Activated T-helper 9 cell treated with anti-CD3 and anti-CD28 coated beads, Interleukin-2, amount 50 U/mL, for 16 hours (primary cell): ENCODE results near the gene PRRT3.
"Not testable (repeated sequence)": the region's sequence is repeated elsewhere in the genome, so short reads cannot be mapped to it uniquely, and the experiment has no call there.

Experiments used
- DNase-seq: peaks from one replicate; pipeline ENCODE4 v3.0.0-alpha.2; 2020; ENCODE audit warnings: low read depth

PRRT3 gene

GRCh38 chr3:9898467-9899241 is 53.6 kb downstream of the PRRT3 start:
- no peak for DNase-seq

GRCh38 chr3:9897408-9898372 is 54.5 kb downstream of the PRRT3 start:
- no peak for DNase-seq

GRCh38 chr3:9896755-9897407 is 55.3 kb downstream of the PRRT3 start:
- DNase-seq: not testable (repeated sequence)

GRCh38 chr3:9895715-9896114 is 56.5 kb downstream of the PRRT3 start:
- not testable (repeated sequence) for DNase-seq
